Osteoblast (primary cell): Measurements from ENCODE around the gene RCSD1. TPM values are rescaled to one million over a fixed set of nuclear protein-coding genes. Genes with fewer than 3 reads are reported as not detected.

Source experiments
- DNase-seq: peaks from one replicate; pipeline ENCODE4 v3.0.0; 2011; ENCODE audit warnings: low spot score, mixed read lengths; ENCODE audit not compliant: insufficient read length; ENCODE audit errors: missing footprints
- H2AFZ ChIP-seq: 2 replicates; pipeline ENCODE4 v1.6.0; 2011; ENCODE audit warnings: mild to moderate bottlenecking, low read length
- H3K27ac ChIP-seq: 2 replicates; pipeline ENCODE4 v1.5.1; 2011; ENCODE audit warnings: mild to moderate bottlenecking, low read depth, low read length, moderate library complexity
- H3K27me3 ChIP-seq: 2 replicates; pipeline ENCODE4 v1.6.0; 2012; ENCODE audit warnings: mild to moderate bottlenecking, control low read depth, inconsistent platforms, low read length, moderate library complexity; ENCODE audit not compliant: insufficient read depth
- H3K36me3 ChIP-seq: 2 replicates; pipeline ENCODE4 v1.5.1; 2011; ENCODE audit warnings: mild to moderate bottlenecking, low read length, control low read depth, moderate library complexity; ENCODE audit not compliant: insufficient read depth
- H3K4me1 ChIP-seq: 2 replicates; pipeline ENCODE4 v1.5.1; 2011; ENCODE audit warnings: mild to moderate bottlenecking, low read length, control low read depth, moderate library complexity; ENCODE audit not compliant: insufficient read depth
- H3K4me2 ChIP-seq: 2 replicates; pipeline ENCODE4 v1.6.0; 2011; ENCODE audit warnings: mild to moderate bottlenecking, low read length; ENCODE audit not compliant: insufficient read depth
- H3K4me3 ChIP-seq: fragments of 200-600 bp; sonication (generic); 3 replicates; pipeline ENCODE4 v1.5.1; 2012; ENCODE audit warnings: mild to moderate bottlenecking, low read length, inconsistent platforms; ENCODE audit not compliant: insufficient read depth
- H3K79me2 ChIP-seq: 2 replicates; pipeline ENCODE4 v1.6.0; 2012; ENCODE audit warnings: mild to moderate bottlenecking, low read length, control low read depth, inconsistent platforms; ENCODE audit not compliant: insufficient read depth
- H3K9me3 ChIP-seq: 2 replicates; pipeline ENCODE4 v1.5.1; 2011; ENCODE audit warnings: low read depth, low read length, control low read depth
- H4K20me1 ChIP-seq: 2 replicates; pipeline ENCODE4 v1.6.0; 2012; ENCODE audit warnings: mild to moderate bottlenecking, low read length, control low read depth; ENCODE audit not compliant: insufficient read depth
- CTCF ChIP-seq: IDR thresholded peaks from 2 replicates; pipeline ENCODE4 v1.5.1; 2011; ENCODE audit warnings: mild to moderate bottlenecking, low read depth, low read length, moderate library complexity; ENCODE audit errors: extremely low read depth
- total RNA-seq: library from RNA; depleted of rRNA; stranded (reverse); fragments of >200 nt; gene quantifications from 2 replicates; pipeline ENCODE4 v1.2.3, GENCODE V29; 2012

The RCSD1 gene
- total RNA-seq, 1 donor, result under 0.01 TPM

DNA sequence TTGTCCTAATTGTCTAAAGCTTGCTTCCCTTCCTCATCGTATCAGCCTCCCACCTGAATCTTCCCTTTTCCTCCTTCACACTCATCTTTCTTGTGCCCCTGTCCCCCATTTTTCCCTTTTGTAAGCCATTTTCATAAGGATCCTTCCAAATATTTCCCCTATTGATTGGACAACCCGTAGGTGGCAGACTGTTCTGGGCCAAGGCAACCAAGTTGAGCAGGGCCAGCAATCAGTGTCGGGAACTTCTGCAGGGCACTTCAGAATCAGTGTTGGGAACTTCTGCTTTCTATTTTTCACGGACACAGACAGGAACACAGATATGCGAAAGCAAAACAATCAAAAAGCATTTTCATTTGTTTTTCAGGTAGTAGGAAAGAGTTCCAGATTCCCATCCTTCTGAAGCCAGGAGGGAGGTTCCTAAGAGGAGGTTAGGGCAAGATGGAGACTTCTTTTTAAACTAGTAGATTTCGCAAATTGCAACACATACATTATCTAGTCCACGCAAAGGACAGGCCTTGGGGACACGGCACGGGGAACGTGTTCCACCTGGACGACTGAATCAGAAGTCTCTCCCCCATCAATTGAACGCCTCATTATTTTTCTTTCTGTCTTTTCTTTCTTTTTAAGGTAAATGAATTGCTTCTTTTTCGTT is 91.1 kb downstream of the RCSD1 start:
- H3K27ac ChIP-seq, result peak overlapping the region; percentile 81
- no peaks in the 10 kb centered on the region for H3K36me3 ChIP-seq
- H4K20me1 ChIP-seq, result peaks cover 32% of the 10 kb centered on the region
- DNase-seq, result peak; percentile 88
- no peaks in the 10 kb centered on the region for H3K27me3 ChIP-seq
- TF ChIP-seq CTCF, result peak; percentile 66
- H3K4me2 ChIP-seq, result peak overlapping the region; percentile 95
- peaks cover 43% of the 10 kb centered on the region for H3K79me2 ChIP-seq
- H3K4me1 ChIP-seq, result peaks cover 29% of the 10 kb centered on the region
- peak overlapping the region; percentile 95 for H3K4me3 ChIP-seq
- no peaks in the 10 kb centered on the region for H3K9me3 ChIP-seq
- peak overlapping the region; percentile 93 for H2AFZ ChIP-seq

GRCh38 chr1:167721617-167722151 is 91.7 kb downstream of the RCSD1 start, which contains the start of gene MPZL1:
Gene MPZL1 (plus strand): TSS chr1:167721982. CDS start chr1:167722152, 170 bp downstream.
- Histone ChIP-seq H3K9me3 (no peaks in the 10 kb centered on the region), H4K20me1 (peaks cover 38% of the 10 kb centered on the region), H3K4me1 (peaks cover 34% of the 10 kb centered on the region), H3K79me2 (peaks cover 49% of the 10 kb centered on the region), H2AFZ (peak within 1 kb of the TSS; percentile 93), H3K27me3 (no peaks in the 10 kb centered on the region), H3K4me3 (peak within 1 kb of the TSS; percentile 95), H3K36me3 (no peaks in the 10 kb centered on the region), H3K4me2 (peak within 1 kb of the TSS; percentile 95), H3K27ac (peak within 1 kb of the TSS; percentile 81)
- peak; percentile 99 for DNase-seq
- TF ChIP-seq CTCF, result no peak

- peak; percentile 83 for DNase-seq
- Histone ChIP-seq H3K4me1 (peaks cover 40% of the 10 kb centered on the region), H3K79me2 (peaks cover 55% of the 10 kb centered on the region), H4K20me1 (peaks cover 44% of the 10 kb centered on the region), H2AFZ (peak overlapping the region; percentile 61), H3K4me2 (peak overlapping the region; percentile 95), H3K36me3 (no peaks in the 10 kb centered on the region), H3K27me3 (no peaks in the 10 kb centered on the region), H3K9me3 (no peaks in the 10 kb centered on the region), H3K4me3 (peak overlapping the region; percentile 95), H3K27ac (peak overlapping the region; percentile 81)
- no peak for TF ChIP-seq CTCF
Observed at GRCh38 chr1:167722152-167722869, 92.3 kb downstream of the RCSD1 start.

DNA sequence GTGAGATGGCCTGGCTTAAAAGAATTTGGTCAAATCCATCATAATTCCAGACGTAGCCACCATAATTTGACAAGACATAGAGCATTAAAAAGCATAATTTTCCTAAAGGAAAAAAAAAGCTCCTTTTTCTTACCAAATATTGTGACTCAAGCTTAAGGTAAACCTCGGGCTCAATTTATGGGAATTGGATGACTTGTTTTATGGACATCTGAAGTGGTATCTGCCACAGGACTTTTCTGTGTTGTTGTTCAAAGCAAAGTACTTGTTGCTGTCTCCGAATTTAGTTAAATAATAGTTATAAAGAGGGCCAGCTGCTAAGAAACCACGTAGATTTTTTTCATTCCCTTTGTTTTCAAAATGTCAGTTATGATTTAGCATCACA is 92.8 kb downstream of the RCSD1 start:
- no peak for TF ChIP-seq CTCF
- Histone ChIP-seq H2AFZ (no peak overlapping the region), H3K27ac (peak overlapping the region; percentile 81), H3K4me3 (peak overlapping the region; percentile 95), H3K4me1 (peaks cover 44% of the 10 kb centered on the region), H3K9me3 (no peaks in the 10 kb centered on the region), H3K4me2 (peak overlapping the region; percentile 95), H3K79me2 (peaks cover 61% of the 10 kb centered on the region), H3K36me3 (no peaks in the 10 kb centered on the region), H3K27me3 (no peaks in the 10 kb centered on the region), H4K20me1 (peaks cover 48% of the 10 kb centered on the region)
- DNase-seq, result no peak
